Aorta (tissue), 5 donors: ENCODE data around the gene WDPCP. TPM values are rescaled to one million over a fixed set of nuclear protein-coding genes. Genes with fewer than 3 reads are reported as not detected.

Source experiments
- ATAC-seq: fragments of 200-7000 bp; cut with Tn5 transposase; one replicate; pipeline ENCODE4 v1.9.1; 2022; ENCODE audit warnings: moderate library complexity; ENCODE audit not compliant: low FRiP score
- DNase-seq, 2 donors: peaks; one replicate each; pipeline ENCODE4 v3.0.0-alpha.2; 2020
- H3K27ac ChIP-seq, 2 donors: one replicate each; pipeline ENCODE4 v1.5.1; 2013; ENCODE audit warnings: low read length in 2 of 2, mild to moderate bottlenecking in 2 of 2, moderate library complexity in 2 of 2, control low read depth in 1 of 2, inconsistent platforms in 1 of 2, low read depth in 1 of 2
- H3K27me3 ChIP-seq, 2 donors: one replicate each; pipeline ENCODE4 v1.6.1; 2013; ENCODE audit warnings: control low read depth in 1 of 2, low read length in 1 of 2, mild to moderate bottlenecking in 1 of 2, moderate library complexity in 1 of 2; ENCODE audit not compliant: insufficient read depth in 2 of 2, control insufficient read depth in 1 of 2
- H3K36me3 ChIP-seq, 2 donors: one replicate each; pipeline ENCODE4 v1.6.1; 2013; ENCODE audit warnings: control low read depth in 1 of 2, low read length in 1 of 2, mild to moderate bottlenecking in 1 of 2; ENCODE audit not compliant: insufficient read depth in 2 of 2, control insufficient read depth in 1 of 2
- H3K4me1 ChIP-seq, 2 donors: one replicate each; pipeline ENCODE4 v1.6.1; 2013; ENCODE audit warnings: low read length in 2 of 2, control low read depth in 1 of 2, mild to moderate bottlenecking in 1 of 2, moderate library complexity in 1 of 2; ENCODE audit not compliant: insufficient read depth in 2 of 2, control insufficient read depth in 1 of 2
- H3K4me3 ChIP-seq, 2 donors: one replicate each; pipeline ENCODE4 v1.5.1; 2013; ENCODE audit warnings: low read length in 2 of 2, control low read depth in 1 of 2, mild to moderate bottlenecking in 1 of 2
- H3K9me3 ChIP-seq: one replicate; pipeline ENCODE4 v1.6.1; 2013; ENCODE audit warnings: mild to moderate bottlenecking, low read length; ENCODE audit not compliant: control insufficient read depth
- WGBS, 2 donors: extraction: QIAGEN DNeasy Blood & Tissue Kit; methylation state at CpG; one replicate each; pipeline ENCODE4 v1.1.7; 2013; 5-methylcytosine and 5-hydroxymethylcytosine counted together
- intact Hi-C, 2 donors: fragments of 100-400 bp; cut with DNase I; formaldehyde crosslinking; loops; one replicate each; pipeline versions ENCODE4 v1.14.2 to v1.15.0; 2022
- polyA plus RNA-seq, 2 donors: library from polyadenylated mRNA; stranded (reverse); fragments of 200-250 nt; gene quantifications; one replicate each; pipeline ENCODE4 v1.2.3, GENCODE V29; 2013
- total RNA-seq, 2 donors: library from RNA; stranded (reverse); fragmentation: NEBNext Ultra II Directional; extraction: Animal tissue kit (Norgen Biotek cat#: 25700); gene quantifications; one replicate each; pipeline ENCODE4 v1.2.1, GENCODE V29; 2021
- donor health status: healthy with polysubstance abuse.
- donor health status: Bipolar disorder and iron deficiency.
- donor health status: DM: no; HTN: no; CAD: no.
- donor health status: DM: no; HTN: no; CAD: no.
- donor health status: DM: yes; HTN: yes; CAD: no.

Gene WDPCP
- total and polyA plus RNA-seq, 4 donors: 2.9 to 20.8 (median 15.3) TPM

GRCh38 chr2:63195310-63195709 lies 393.0 kb downstream of the WDPCP start:
- H3K27me3 ChIP-seq: no peaks in the 10 kb centered on the region
- H3K27ac ChIP-seq: no peak overlapping the region
- H3K9me3 ChIP-seq: no peaks in the 10 kb centered on the region
- DNase-seq (no peak), ATAC-seq (no peak)
- WGBS, 2 donors: 90 to 92% methylated on average over 3 of the region's 3 CpGs
- intact Hi-C loops: no loop called here
- no peaks in the 10 kb centered on the region for H3K4me1 ChIP-seq
- H3K4me3 ChIP-seq: no peak overlapping the region
- H3K36me3 ChIP-seq: peaks cover 0 to 2% of the 10 kb centered on the region in 2 donors

DNA sequence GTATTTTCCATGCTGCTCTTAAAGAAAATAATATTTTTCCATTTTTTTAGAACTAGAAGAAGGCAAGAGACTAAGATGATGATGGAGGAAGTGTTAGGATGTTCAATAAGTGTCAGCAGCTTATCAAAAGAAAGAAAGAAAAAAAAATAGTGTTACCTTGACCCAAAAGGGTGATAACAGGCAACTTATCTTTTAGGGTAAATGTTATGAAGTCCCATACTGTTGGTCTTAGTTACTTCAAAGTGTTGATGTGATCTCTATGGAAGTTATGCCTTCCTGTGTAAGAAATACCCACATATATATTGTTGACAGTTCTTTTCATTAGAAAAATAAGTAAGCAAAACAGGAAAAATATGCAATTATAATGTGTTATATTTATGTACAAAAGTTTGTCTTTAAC lies 394.1 kb downstream of the WDPCP start:
- no peaks in the 10 kb centered on the region for H3K9me3 ChIP-seq
- H3K4me3 ChIP-seq: no peak overlapping the region
- H3K4me1 ChIP-seq: no peaks in the 10 kb centered on the region
- H3K27me3 ChIP-seq: no peaks in the 10 kb centered on the region
- peaks cover 0 to 2% of the 10 kb centered on the region in 2 donors for H3K36me3 ChIP-seq
- no peak overlapping the region for H3K27ac ChIP-seq
- DNase-seq (no peak), ATAC-seq (no peak)
- intact Hi-C loops: no loop called here

- Histone ChIP-seq H3K9me3 (peaks cover 3% of the 10 kb centered on the region), H3K27me3 (no peaks in the 10 kb centered on the region), H3K36me3 (peaks cover 0 to 2% of the 10 kb centered on the region in 2 donors), H3K4me3 (no peak overlapping the region), H3K4me1 (no peaks in the 10 kb centered on the region), H3K27ac (no peak overlapping the region)
- 93 to 95% methylated on average over 2 of the region's 2 CpGs for WGBS, 2 donors
- no peak for ATAC-seq
- intact Hi-C loops: no loop called here
- no peak for DNase-seq
Measured at GRCh38 chr2:63192889-63193774, 395.1 kb downstream of the WDPCP start.

DNA sequence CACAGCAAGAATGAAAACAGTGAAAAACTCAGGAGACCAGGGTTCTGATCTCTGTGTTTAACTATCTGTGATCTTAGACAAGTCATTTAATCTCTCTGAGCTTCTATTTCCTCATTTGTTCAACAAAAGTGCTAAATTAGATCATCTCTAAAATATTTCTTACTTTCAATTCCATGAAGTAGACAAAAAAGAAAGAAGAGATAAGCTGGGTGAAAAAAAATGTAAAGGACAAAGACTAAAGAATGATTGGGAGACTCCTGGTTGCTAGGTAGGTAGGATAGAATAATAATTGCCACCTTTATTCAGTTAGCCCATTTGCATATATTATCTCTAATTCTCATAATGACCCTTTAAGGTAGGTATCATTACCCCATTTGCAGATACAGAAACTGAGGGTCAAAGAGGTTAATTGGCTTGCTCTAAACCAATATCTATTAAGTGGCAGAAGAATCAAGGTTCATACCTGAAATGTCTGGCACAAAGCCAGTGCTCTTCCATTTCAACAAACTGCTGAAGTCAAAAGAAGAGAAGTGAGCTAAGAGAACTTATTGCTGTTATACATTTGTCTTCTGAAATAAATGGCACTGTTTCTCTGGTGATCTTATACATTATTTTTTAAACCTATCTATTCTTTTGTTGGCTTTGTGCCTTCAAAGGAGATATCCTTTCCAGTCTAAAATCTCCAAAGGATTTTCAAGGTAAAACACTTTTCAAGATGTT lies 395.9 kb downstream of the WDPCP start:
- Histone ChIP-seq H3K4me1 (no peaks in the 10 kb centered on the region), H3K4me3 (no peak overlapping the region), H3K9me3 (peaks cover 3% of the 10 kb centered on the region), H3K36me3 (peaks cover 0 to 2% of the 10 kb centered on the region in 2 donors), H3K27me3 (no peaks in the 10 kb centered on the region), H3K27ac (no peak overlapping the region)
- DNase-seq (no peak), ATAC-seq (no peak)
- intact Hi-C loops: no loop called here

GRCh38 chr2:63189026-63189425 lies 399.3 kb downstream of the WDPCP start:
- peaks cover 5% of the 10 kb centered on the region for H3K9me3 ChIP-seq
- WGBS, 2 donors: 17 to 24% methylated on average over 4 of the region's 4 CpGs
- H3K4me3 ChIP-seq: no peak overlapping the region
- H3K27ac ChIP-seq: no peak overlapping the region
- no peaks in the 10 kb centered on the region for H3K4me1 ChIP-seq
- intact Hi-C loops: no loop called here
- DNase-seq (no peak), ATAC-seq (no peak)
- H3K27me3 ChIP-seq: no peaks in the 10 kb centered on the region
- H3K36me3 ChIP-seq: peaks cover 0 to 2% of the 10 kb centered on the region in 2 donors

DNA sequence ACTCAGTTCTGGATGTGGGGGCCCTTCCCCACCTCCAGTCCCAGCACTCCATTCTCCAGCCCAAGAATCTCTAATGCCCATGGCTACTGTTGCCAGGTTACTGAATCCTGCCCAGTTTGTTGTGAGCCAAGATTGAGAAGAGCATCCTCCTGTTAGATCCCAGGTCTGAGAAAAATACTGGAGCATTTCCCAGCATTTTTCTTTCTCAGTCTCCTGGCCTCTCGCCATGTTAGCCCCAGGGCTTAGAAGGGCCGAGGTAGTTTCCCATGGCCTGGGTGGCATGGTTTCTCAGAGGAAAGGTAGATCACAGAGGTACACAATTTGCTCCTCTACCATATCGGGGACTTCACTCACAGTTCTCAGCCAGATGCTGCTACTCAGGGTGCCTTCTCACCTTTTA lies 401.9 kb downstream of the WDPCP start:
- Histone ChIP-seq H3K27ac (no peak overlapping the region), H3K4me3 (no peak overlapping the region), H3K9me3 (peaks cover 5% of the 10 kb centered on the region), H3K4me1 (no peaks in the 10 kb centered on the region), H3K27me3 (no peaks in the 10 kb centered on the region), H3K36me3 (no peaks in the 10 kb centered on the region)
- ATAC-seq (no peak), DNase-seq (no peak)
- intact Hi-C loops: no loop called here
- WGBS, 2 donors: 90 to 91% methylated on average over 3 of the region's 3 CpGs

GRCh38 chr2:63163161-63163820 lies 425.0 kb downstream of the WDPCP start:
- 45 to 52% methylated on average over 1 of the region's 1 CpG for whole genome bisulfite sequencing, 2 donors
- Histone ChIP-seq H3K4me3 (no peak overlapping the region), H3K36me3 (no peaks in the 10 kb centered on the region), H3K27ac (no peak overlapping the region), H3K4me1 (no peaks in the 10 kb centered on the region), H3K27me3 (no peaks in the 10 kb centered on the region), H3K9me3 (no peaks in the 10 kb centered on the region)
- ATAC-seq: no peak
- intact Hi-C loops: no loop called here
- DNase-seq: no peak

DNA sequence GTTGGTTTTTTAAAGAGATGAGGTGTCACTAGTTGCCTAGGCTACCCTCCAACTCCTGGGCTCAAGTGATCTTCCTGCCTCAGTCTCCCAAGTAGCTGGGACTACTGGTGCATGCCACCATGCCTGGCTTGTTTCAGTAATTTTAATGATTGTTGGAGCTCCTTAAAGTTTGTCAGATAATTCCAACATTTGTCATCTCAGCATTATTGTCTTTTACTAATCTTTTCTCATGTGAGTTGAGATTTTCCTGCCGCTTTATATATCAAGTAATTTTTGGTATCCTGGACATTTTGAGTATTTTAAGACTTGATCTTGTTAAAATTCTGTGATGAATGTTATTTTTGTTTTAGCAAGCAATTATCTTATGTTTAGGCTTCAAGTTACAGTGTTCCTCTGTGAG lies 429.0 kb downstream of the WDPCP start:
- no peaks in the 10 kb centered on the region for H3K4me1 ChIP-seq
- H3K27ac ChIP-seq: no peak overlapping the region
- no peak for ATAC-seq
- H3K9me3 ChIP-seq: no peaks in the 10 kb centered on the region
- DNase-seq: no peak
- H3K36me3 ChIP-seq: no peaks in the 10 kb centered on the region
- WGBS, 2 donors: 97 to 100% methylated on average over 1 of the region's 1 CpG
- no peak overlapping the region for H3K4me3 ChIP-seq
- H3K27me3 ChIP-seq: no peaks in the 10 kb centered on the region
- intact Hi-C loops: no loop called here
